NCI-H1105 (cell line): ENCODE results near the gene MYO5A.
"Not testable (repeated sequence)": the region's sequence is repeated elsewhere in the genome, so short reads cannot be mapped to it uniquely, and the experiment has no call there.

Experiments
- DNase-seq: peaks from one replicate; lab custom pipeline; 2025; lab: John Stamatoyannopoulos, UW

The MYO5A gene

DNA sequence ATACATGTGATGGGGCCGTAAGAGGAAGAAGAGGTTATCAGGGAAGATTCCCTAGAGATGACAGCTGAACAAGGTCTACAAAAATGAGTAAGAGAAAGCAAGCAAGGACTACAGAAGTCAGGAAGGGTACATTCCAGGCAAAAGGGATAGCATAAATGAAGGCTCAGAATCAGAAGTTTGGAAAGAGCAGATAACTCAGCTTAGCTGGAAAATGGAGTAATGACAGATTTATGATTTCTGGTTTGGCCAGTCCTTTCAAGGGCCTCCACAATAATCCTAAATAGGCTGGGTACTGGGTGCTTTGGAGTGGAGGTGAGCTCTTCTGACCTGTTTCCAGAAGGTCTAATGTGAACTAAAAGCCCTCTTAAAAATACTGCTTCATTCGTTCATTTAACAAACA is 110.7 kb downstream of the MYO5A start:
- DNase-seq, result no peak

DNA sequence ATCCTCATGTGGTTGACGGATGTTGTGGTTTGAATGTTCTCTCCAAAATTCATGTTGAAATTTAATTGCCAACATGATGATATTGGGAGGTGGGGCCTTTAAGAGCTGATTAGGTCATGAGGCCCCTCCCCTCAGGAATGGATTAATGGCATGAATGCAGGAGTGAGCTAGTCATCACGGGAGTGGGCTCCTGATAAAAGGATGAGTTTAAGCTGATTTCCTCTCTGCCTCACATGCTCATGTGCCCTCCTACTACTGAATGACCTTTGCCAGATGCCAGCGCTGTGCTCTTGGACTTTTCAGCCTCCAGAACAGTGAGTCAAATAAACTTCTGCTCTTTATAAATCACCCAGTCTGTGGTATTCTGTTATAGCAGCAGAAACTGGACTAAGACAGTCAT is 111.2 kb downstream of the MYO5A start:
- DNase-seq, result no peak

DNA sequence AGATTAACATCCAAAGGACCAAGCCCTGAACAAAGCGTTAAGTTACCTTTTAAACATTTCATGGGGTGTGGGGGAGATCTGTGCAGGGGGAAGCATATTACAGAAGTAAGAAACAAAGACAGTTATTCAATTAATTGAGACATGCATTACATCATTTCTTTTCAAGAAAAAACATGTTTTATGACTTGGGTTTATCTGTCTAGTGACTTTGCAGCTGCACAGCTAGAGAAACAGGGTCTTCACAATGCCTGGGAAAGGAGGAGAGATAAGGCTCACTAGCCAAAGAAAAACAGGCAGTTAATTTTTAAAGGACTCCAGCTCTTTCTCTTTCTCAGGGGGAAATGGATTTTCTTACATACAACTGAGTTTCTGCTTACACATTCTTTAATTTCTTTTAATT is 112.1 kb downstream of the MYO5A start:
- DNase-seq, result not testable (repeated sequence)

DNA sequence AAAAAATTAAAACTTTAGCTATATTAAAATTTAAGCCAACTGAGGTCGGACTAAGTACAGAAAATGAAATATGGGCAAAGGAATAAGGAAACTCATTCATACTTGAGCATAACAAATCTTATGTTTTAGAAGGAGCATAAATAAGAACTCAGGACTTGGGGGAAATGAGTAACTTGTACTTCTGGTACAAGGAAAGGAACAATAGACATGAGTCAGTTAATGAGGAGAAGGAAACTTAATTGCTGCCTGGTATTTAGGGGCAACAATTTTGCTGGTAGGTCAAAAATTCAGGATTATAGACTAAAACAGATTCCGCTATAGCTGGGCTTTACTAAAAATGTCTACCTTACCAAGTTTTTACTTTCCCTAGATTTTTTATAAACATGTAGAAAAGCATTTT is 113.1 kb downstream of the MYO5A start:
- no peak for DNase-seq

DNA sequence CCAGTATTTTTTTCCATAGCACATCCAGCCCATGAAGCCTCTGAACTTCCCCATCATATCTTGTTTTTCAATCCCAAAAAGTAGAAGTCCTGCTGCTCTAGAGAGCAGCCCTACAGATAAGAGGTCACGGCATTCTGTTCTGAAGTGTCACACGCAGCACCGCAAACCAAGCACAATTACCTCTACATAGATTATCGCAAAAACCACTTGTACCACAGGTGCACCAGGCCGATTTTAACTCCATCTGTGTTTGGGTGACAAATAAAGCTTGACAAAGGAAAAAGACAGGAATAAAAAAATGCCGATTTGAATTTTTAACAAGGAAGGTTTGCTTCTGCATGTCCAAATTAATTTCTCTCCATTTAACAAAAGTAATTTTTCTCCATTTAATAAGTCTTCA is 113.7 kb downstream of the MYO5A start:
- no peak for DNase-seq

DNA sequence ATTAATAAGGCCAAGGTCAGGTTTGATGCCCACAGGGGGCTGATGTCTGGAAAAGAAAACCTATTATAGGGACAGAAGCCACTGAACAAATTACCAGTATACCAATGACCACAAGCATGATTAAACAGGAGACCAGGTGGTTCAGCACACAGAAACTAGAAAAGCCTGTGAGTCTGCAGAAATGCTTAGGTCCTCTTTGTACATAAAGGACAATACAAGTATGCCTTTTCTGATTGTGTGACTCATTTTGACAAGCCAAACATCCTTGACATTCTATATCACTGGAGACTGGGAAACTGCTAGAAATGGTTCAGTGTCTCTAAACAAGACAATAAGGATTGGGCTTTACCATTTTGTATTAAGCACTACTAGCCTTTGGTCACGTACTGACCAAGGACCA is 119.9 kb downstream of the MYO5A start:
- DNase-seq, result no peak

DNA sequence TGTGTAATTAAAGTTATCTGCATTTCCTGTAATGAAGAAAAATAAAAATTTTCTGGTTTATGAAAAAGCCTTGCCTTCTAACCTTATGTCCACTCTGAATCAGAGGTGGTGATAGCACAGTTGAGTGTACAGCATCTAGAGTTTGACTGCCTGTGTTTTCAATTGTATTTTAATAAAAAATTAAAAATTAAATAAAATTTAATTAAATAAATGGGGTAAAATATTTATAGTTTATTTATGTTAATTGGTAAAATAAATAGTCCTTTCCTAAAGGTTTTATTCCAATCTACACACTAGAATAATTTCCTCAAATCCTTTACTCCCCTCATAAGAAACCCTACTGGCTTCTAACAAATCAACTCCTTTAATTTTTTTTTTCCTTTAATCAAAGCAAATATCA is 121.3 kb downstream of the MYO5A start:
- DNase-seq, result no peak

DNA sequence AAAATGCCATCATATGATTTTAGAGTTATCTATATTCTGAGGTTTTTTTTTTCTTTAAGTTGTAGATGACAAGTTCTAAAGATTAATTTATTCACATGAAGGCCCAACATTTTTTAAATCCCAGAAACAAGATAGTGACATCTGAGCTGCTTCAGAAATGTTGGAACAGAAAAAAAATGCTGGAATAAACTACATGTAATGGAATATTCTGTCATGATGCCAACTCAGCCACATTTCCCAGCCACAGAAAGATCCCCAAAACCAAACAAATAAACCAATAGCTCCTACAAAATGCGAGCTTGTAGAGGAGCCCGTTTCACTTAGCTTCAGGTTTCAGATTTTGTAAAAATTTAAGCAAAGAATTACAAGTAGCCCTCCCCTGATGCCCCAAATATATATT is 122.1 kb downstream of the MYO5A start:
- no peak for DNase-seq

DNA sequence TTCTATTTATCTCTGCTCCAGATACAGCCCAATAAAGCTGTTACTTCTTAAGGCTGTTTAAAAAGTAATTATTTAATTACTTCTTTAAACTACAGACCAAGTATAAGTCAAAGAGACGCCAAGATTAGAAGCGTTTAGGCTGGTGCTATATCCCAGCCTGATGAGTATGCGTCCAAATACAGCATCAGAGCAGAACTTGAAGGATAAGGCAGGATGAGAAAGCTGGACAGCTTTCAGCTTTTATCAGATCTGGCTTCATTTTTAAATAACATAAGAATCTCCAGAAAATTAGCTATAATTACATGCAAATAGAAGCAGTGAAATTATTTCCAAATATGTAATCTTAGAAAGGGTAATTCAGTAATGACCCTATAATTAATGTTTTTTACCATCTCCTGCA is 122.8 kb downstream of the MYO5A start:
- no peak for DNase-seq

DNA sequence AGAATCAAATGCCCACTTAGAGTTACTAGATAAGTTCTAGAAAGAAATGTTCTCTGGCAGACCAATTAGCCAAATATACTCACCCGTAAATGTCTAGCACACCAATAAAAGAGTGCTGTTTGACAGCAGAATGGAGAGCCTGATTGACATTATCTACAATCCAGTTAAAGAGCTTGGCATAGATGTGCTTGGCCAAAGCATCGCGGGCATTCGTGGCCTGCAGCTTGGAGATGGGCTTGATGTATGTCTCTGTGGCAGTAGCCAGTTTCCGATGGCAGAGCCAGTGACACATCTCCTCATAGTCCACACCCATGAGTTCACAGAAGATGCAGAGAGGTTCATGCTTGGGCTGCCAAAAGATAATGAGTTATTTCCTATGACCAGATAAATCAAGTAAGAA is 131.6 kb downstream of the MYO5A start:
- DNase-seq, result no peak

DNA sequence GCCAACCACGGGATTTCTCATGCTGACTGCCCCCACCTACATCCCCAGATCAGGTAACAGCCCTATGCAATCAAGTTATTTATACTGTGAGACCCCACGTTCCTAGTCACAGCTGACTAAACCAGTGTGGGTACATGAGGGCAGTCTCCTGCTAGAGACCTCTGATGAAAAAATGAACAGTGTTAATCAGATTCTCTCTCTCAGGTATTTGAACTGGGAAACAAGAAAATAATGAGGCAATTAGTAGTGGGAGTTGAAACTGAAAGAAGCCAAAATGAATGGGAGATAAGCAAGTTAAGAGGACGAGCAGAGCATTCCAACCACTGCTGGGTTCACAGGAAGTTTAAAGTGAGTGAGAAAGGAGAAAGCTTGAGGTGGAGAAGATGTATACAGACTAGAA is 134.6 kb downstream of the MYO5A start:
- DNase-seq, result no peak

DNA sequence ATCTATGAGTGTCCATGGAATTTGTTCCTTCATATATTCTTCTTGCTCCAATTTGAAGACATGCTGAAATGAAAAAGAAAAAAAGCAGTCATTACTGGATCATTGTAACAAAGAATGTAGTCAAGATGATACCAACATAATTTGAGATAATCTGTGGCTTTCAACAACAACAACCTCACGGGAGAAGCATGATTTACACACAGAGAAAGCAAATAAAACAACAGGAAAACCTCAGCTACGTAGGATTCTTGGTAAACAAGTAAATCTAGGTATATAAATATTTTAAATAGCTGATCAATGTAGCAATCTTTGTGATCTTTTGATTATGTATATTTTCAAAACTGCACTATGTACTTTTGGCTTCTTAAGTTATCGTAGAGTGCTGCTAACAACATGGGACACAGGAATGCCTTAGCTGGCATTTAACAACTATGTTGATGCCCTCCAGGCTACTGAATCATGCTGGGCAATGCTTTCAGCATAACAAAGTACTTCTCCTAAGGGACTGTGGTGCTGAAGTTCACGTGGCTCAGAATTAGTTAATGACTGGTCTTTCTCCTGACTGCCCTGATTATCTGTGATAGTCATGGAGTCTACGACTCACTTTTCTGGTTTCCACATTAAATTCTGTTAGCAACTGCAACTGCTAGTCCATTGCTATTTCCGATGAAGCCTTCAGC is 136.5 kb downstream of the MYO5A start:
- no peak for DNase-seq

DNA sequence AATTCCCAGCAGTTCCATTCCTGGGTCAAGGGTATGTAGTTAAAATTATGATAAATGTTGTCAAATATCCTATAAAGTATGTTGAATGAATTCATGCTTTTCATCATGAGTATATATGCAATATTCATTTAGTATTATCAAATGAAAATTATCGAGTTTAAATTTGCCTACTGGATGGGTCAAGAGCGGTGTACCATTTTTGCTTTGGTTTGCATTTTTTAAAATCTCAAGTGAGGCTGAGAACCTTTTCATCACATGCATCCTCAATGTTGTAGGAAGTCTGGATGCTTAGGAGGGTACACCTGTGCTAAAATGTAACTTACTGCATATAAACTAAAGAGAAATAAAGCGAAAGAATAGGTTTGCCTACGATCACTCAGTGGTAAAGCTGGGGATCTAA is 137.6 kb downstream of the MYO5A start:
- DNase-seq, result no peak

DNA sequence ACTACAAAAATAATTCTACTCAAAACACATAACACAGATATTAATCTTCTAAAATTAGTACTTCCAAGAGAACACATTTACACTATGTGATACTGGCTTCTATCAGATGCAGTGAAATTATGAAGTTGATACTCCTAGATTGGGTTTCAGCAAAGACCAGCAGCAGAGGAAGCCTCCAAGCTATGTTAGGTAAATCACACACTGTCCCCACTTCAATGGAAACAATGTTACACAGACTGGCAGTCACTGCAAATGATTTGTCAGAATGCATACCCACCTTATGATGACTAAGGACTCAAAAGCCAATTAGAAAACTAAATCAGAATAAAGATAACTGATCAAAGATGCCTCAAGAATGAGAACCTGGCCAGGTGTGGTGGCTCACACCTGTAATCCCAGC is 143.0 kb downstream of the MYO5A start:
- DNase-seq, result no peak

DNA sequence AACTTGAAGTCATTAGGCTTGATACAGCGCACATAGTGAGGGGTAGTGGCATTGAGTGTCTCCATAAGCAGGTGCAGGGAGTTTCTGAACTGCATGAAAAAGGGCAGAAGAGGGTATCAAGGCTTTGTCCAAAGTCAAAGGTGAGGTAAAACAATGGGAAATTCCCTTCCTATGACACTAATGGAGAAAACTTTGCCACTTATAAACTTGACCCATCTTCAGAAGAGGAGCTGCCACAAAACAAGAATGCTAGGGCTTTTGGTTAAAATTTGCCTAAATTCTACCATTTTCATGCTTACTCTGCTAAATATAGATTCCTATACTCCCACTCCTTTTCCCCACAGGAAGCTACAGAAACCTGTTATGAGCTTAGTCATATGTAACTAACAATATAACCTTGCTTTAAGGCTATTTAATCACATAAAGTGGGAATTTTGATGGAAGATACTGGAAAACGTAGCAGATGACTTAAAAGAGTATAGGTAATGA is 145.5 kb downstream of the MYO5A start:
- no peak for DNase-seq

DNA sequence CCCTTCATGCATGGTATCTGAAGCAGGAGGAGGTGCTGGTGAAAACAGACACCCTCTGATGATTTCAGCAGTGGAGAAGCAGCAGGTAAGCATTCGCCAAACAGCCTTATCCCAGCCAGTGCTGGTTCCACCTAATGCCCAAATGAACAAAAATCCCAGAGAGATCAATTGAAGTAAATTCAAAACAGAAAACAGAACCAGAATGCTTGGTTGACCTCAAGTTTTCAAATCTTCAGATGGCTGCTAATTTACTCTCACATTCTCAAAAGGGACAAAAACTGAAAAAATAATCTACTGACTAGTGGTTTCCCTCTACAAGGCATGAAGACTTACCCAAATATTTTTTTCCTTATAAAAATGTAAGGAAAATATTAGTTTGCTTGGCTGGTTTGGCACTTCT is 146.0 kb downstream of the MYO5A start:
- no peak for DNase-seq

DNA sequence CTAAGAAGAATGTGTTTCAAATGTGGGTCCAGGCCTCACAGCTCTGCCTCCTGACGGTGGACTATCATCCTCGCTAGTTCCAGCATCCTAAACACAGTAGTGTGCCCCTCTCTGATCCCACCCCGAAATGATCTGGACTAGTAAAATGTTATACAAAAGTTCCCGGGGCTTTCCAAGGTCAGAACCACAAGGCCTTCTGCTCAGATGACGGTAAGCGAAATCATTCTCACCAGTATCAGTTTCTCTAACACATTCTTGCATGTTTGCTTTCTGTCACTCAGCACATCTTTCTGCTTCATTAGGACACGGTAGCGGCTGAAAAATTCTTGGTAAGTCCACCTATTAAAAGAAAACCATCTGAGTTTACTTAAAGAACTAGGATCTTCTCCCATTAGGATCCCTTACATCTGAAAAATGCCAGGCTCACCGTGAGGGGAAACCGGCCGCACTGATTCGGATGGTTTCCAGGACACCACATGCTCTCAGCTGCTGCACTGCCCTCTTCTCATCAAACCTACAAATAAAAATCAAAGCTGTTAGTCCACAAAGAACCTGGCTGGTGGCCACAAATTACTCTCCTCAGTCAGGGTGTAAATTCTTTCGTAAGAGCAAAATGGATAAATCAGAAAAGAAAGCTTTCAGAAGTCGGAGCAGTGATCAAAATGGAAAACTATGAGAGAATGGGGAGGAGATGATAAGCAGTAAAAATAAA is 149.1 kb downstream of the MYO5A start:
- no peak for DNase-seq

DNA sequence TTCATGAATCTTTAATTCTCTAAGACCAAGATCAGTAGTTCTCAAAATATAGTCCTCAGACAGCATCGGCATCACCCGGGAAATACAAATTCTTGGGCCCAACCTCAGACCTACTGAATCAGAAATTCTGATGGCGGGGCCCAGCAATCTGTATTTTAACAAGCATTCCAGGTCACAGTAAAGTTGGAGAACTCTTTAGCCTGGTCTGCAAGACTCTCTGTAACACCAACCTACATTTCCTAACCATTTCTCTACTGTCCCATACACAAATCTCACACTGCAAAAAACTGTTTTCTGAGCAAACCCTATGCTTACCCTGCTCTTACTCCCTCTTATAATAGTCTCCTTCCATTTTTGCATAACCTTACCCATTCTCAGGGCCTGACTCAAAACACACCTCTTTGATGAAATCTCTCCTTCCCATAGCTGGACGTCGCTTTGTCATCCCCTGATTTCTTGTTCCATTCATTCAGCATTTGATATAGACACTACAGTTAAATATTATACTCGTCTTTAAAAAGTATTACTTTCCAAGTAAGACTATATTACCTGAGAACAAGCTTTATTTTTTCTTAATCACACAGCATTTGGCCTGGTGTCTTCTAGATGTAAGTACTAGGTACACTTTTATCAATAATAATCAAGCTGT is 149.8 kb downstream of the MYO5A start:
- no peak for DNase-seq

DNA sequence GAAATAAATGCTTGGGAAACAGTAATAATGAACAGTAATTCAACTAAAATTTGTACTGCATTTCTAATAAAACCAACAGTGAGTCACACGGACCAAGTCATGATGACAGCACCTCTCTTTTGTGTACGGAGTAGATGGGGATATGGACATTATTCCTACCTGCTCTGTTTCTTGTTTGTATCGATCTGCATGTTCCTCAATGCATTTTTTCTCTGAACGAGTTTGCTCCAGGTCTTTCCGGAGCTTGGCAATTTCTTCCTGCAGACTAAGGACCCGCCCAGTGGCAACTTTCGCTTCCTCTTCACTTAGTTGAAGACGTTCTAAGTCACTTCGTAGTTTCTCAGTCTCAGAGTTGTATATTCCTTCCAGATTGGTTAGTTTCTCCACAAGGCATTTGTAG is 158.7 kb downstream of the MYO5A start:
- DNase-seq, result no peak

DNA sequence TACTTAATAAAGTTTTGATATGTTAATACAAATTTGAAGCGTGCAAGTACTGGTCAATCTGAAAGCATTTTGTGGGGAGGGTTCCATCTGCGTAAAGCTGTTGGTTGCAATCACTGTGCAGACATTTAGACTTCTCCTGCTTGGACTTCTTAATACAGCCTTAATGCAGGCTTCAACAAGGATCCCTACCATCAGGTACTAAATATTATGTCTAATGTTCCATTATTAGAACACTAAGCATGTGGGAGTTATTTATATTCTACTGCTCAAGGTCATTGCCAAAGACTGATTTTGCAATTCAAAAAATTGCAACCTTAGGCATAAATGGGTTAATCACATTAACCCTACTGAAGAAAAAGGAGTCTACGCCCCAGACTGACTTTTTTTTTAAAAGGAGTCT is 159.2 kb downstream of the MYO5A start:
- no peak for DNase-seq

DNA sequence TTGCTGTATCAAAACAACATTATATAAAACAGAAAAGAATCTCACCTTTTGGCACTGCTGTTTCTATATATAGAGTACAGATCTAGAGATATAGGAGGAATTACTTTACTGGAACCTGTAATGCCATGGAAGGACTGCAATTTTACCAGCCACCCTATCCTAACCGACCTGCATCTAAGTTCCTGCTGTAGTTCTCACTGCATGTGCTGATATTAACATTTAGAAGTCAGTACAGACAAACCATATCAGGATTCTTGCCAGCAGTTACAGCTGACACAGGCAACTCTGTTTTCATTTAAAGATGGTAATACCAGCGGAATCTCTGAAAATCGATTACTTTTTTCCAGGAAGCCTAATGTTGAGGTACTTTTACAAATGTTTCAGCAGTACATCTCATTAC is 159.7 kb downstream of the MYO5A start:
- DNase-seq, result no peak

DNA sequence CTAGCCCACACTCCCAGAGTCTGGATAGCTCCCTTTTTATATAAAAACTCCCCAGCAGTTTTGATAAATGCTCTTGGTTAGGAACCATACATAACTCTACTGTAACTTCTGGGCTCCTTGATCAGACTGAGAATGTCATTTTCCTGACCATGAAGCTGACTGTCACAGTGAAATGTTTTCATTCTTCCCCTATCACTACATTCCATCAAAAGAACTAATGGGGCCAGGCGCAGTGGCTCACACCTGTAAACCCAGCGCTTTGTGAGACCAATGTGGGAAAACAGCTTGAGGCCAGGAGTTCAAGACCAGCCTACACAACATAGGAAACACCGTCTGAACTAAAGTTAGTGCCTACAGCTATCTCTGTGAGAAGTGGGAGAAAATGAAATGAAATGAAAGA is 160.3 kb downstream of the MYO5A start:
- DNase-seq, result no peak

DNA sequence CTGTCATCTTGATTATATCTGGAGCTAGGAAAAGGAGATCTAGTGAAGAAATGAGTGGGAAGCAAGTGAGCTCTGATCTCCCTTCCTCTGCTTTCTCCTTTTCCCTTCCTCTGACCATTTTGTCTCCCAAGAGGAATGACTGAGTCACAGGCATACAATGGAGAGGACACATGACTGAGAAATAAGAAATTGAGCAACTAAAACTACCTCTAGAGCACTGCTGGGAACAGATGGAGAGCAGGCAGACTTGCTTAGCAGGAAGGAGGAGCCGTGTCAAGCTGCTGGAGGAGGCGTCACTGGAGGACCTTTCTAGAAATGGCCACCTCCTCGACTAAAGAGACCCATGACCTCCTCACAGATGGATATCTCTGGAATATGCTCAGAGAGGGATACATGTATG is 166.2 kb downstream of the MYO5A start:
- no peak for DNase-seq
